Measurements from ENCODE around the gene ADAMTSL5. TPM values are rescaled to one million over a fixed set of nuclear protein-coding genes. Genes with fewer than 3 reads are reported as not detected.

Gene ADAMTSL5
- total and polyA plus RNA-seq, 4 donors = 0.09 to 1.8 (median 1.1) TPM

DNA sequence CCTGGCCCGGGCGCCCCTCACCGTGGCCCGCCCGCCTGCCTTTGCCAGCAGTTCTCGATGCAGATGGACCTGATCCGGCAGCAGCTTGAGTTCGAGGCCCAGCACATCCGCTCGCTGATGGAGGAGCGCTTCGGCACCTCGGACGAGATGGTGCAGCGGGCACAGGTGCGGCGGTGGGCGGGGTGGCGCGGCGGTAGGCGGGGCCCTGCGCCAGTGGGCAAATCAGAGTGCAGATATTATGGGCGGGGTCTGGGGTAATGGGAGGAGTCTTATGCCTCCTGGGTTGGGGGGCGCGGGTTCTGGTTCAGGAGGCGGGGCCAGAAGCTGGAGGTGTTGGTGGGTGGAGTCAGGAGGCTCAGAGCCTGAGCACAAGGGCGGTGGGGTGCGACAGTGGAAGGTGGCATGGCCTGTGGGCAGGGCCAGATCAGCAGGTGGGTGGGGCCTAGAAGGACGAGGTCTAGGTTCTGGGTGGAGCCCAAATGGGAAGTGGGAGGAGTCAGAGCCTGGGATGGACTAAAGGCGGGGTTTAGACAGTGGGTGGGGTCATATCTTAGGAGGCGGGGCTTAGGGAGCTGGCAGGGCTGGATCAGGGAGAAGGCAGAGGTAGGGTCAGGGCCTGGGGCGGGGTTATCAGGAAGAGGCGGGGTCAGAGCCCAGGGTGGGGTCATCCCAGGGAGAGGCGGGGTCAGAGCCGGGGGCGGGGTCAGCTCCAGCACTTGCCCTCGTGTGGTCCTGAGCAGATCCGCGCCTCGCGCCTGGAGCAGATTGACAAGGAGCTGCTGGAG lies 57.3 kb downstream of the ADAMTSL5 start:
- H3K27me3 ChIP-seq (ENCODE audit: control insufficient read depth in 4 of 4, insufficient read depth in 4 of 4, low read length in 3 of 4) = peaks cover 7 to 24% (median 11%) of the 10 kb centered on the region in 4 donors

More for the DNA sequence above, 57.3 kb downstream of the ADAMTSL5 start:
- peaks cover 0 to 23% (median 2%) of the 10 kb centered on the region in 4 donors for H3K4me1 ChIP-seq (ENCODE audit: control insufficient read depth in 4 of 4, insufficient read depth in 4 of 4, low read length in 3 of 4)
- no peak overlapping the region for H3K4me3 ChIP-seq (ENCODE audit: low read depth in 1 of 3, low read length in 3 of 3)
- no peak for TF ChIP-seq SP1 (IDR thresholded peaks at IDR 0.05)
- TF ChIP-seq YY1 (IDR thresholded peaks at IDR 0.05) = no peak
- TF ChIP-seq RAD21 (IDR thresholded peaks at IDR 0.05) = no peak
- TF ChIP-seq, protein P1, sequence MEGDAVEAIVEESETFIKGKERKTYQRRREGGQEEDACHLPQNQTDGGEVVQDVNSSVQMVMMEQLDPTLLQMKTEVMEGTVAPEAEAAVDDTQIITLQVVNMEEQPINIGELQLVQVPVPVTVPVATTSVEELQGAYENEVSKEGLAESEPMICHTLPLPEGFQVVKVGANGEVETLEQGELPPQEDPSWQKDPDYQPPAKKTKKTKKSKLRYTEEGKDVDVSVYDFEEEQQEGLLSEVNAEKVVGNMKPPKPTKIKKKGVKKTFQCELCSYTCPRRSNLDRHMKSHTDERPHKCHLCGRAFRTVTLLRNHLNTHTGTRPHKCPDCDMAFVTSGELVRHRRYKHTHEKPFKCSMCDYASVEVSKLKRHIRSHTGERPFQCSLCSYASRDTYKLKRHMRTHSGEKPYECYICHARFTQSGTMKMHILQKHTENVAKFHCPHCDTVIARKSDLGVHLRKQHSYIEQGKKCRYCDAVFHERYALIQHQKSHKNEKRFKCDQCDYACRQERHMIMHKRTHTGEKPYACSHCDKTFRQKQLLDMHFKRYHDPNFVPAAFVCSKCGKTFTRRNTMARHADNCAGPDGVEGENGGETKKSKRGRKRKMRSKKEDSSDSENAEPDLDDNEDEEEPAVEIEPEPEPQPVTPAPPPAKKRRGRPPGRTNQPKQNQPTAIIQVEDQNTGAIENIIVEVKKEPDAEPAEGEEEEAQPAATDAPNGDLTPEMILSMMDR (IDR thresholded peaks at IDR 0.05; ENCODE audit: low read depth, low read length, missing input control) = no peak
- no peak for TF ChIP-seq HNF4G (IDR thresholded peaks at IDR 0.05)
- no peak for TF ChIP-seq ZBTB33 (IDR thresholded peaks at IDR 0.05)
- TF ChIP-seq RXRA (IDR thresholded peaks at IDR 0.05) = no peak
- no peak for TF ChIP-seq ATF3 (IDR thresholded peaks at IDR 0.05)
- no peak for TF ChIP-seq REST (IDR thresholded peaks at IDR 0.05)
- no peak for TF ChIP-seq FOXA1 (IDR thresholded peaks at IDR 0.05)
- no peak for TF ChIP-seq GABPA (IDR thresholded peaks at IDR 0.05 in 1 of 2, conservative IDR thresholded peaks at IDR 0.05 in 1 of 2)
- TF ChIP-seq MAX (IDR thresholded peaks at IDR 0.05) = no peak
- TF ChIP-seq JUND (IDR thresholded peaks at IDR 0.05) = no peak
- no peak for TF ChIP-seq EGR1 (IDR thresholded peaks at IDR 0.05; ENCODE audit: low read depth in 2 of 2)
- no peak for TF ChIP-seq HNF4A (conservative IDR thresholded peaks at IDR 0.05)
- TF ChIP-seq FOXA2 (IDR thresholded peaks at IDR 0.05) = no peak
- TF ChIP-seq TAF1 (conservative IDR thresholded peaks at IDR 0.05) = no peak
- WGBS = 8% methylated on average over 42 of the region's 42 CpGs
- no peak overlapping the region for H3K9ac ChIP-seq (ENCODE audit: low read depth in 1 of 2, low read length in 2 of 2)
- no peaks in the 10 kb centered on the region for H3K9me3 ChIP-seq (ENCODE audit: control insufficient read depth in 4 of 4, low read length in 3 of 4)
- peak; percentile 76 for DNase-seq (ENCODE audit: low spot score)
- no peak overlapping the region for H3K27ac ChIP-seq (ENCODE audit: low read depth in 1 of 2, low read length in 2 of 2)
- peaks cover 0 to 1% (median 0%) of the 10 kb centered on the region in 4 donors for H3K36me3 ChIP-seq (ENCODE audit: control insufficient read depth in 4 of 4, insufficient read depth in 3 of 4, low read depth in 1 of 4, low read length in 3 of 4)

Other genes with a start within 250 kb of the ADAMTSL5 start
- gene CIRBP, start 243.7 kb downstream of the ADAMTSL5 start, total RNA-seq = 100 to 1,000 TPM in 1 of 2 donors, 10 to 100 TPM in 1; 80.5 to 135 TPM
- 100 to 1,000 TPM in 1 of 2 donors, 10 to 100 TPM in 1; 41.1 to 113 TPM for gene CIRBP, start 243.7 kb downstream of the ADAMTSL5 start, polyA plus RNA-seq
- 10 to 100 TPM; 14.6 to 15.7 TPM for gene FAM174C, start 237.5 kb downstream of the ADAMTSL5 start, total RNA-seq
- gene FAM174C, start 237.5 kb downstream of the ADAMTSL5 start, polyA plus RNA-seq = 10 to 100 TPM; 51.9 to 79.8 TPM
- 1 to 10 TPM in 1 of 2 donors, under 1 TPM in 1; 0.98 to 6.2 TPM for gene EFNA2, start 227.1 kb downstream of the ADAMTSL5 start, total RNA-seq
- 1 to 10 TPM; 2.5 to 9.8 TPM for gene EFNA2, start 227.1 kb downstream of the ADAMTSL5 start, polyA plus RNA-seq
- 10 to 100 TPM; 54.4 to 85.7 TPM for gene NDUFS7, start 129.1 kb downstream of the ADAMTSL5 start, total RNA-seq
- gene NDUFS7, start 129.1 kb downstream of the ADAMTSL5 start, polyA plus RNA-seq = 100 to 1,000 TPM; 170 to 185 TPM
- gene GAMT, start 111.5 kb downstream of the ADAMTSL5 start, total RNA-seq = 100 to 1,000 TPM in 1 of 2 donors, 10 to 100 TPM in 1; 76.2 to 181 TPM
- 100 to 1,000 TPM; 367 to 394 TPM for gene GAMT, start 111.5 kb downstream of the ADAMTSL5 start, polyA plus RNA-seq
- 10 to 100 TPM; 30.0 to 45.0 TPM for gene DAZAP1, start 105.4 kb downstream of the ADAMTSL5 start, total RNA-seq
- 10 to 100 TPM in 1 of 2 donors, 1 to 10 TPM in 1; 5.4 to 29.4 TPM for gene DAZAP1, start 105.4 kb downstream of the ADAMTSL5 start, polyA plus RNA-seq
- gene RPS15, start 74.6 kb downstream of the ADAMTSL5 start, total RNA-seq = 100 to 1,000 TPM; 296 to 408 TPM
- 100 to 1,000 TPM; 420 to 954 TPM for gene RPS15, start 74.6 kb downstream of the ADAMTSL5 start, polyA plus RNA-seq
- under 1 TPM; under 0.01 to 0.05 TPM for gene APC2, start 62.9 kb downstream of the ADAMTSL5 start, total RNA-seq
- gene APC2, start 62.9 kb downstream of the ADAMTSL5 start, polyA plus RNA-seq = under 1 TPM; 0.01 to 0.06 TPM
- 10 to 100 TPM; 17.3 to 19.8 TPM for gene C19orf25, start 33.8 kb downstream of the ADAMTSL5 start, total RNA-seq
- 10 to 100 TPM; 15.1 to 19.8 TPM for gene C19orf25, start 33.8 kb downstream of the ADAMTSL5 start, polyA plus RNA-seq
- 1 to 10 TPM; 2.6 TPM for gene PCSK4, start 22.7 kb downstream of the ADAMTSL5 start, total RNA-seq
- gene PCSK4, start 22.7 kb downstream of the ADAMTSL5 start, polyA plus RNA-seq = 1 to 10 TPM in 1 of 2 donors, under 1 TPM in 1; 0.60 to 1.2 TPM
- 100 to 1,000 TPM in 1 of 2 donors, 10 to 100 TPM in 1; 16.4 to 159 TPM for gene REEP6, start 21.8 kb downstream of the ADAMTSL5 start, total RNA-seq
- 100 to 1,000 TPM; 243 to 449 TPM for gene REEP6, start 21.8 kb downstream of the ADAMTSL5 start, polyA plus RNA-seq
- not detected for gene PLK5, start 11.1 kb upstream of the ADAMTSL5 start, total RNA-seq
- under 1 TPM in 1 of 2 donors, not detected in 1; 0.03 TPM for gene PLK5, start 11.1 kb upstream of the ADAMTSL5 start, polyA plus RNA-seq
- gene MEX3D, start 55.3 kb upstream of the ADAMTSL5 start, total RNA-seq = 1 to 10 TPM; 6.0 to 9.1 TPM
- gene MEX3D, start 55.3 kb upstream of the ADAMTSL5 start, polyA plus RNA-seq = 1 to 10 TPM in 1 of 2 donors, under 1 TPM in 1; 0.92 to 4.4 TPM
- gene MBD3, start 79.8 kb upstream of the ADAMTSL5 start, total RNA-seq = 10 to 100 TPM; 48.4 to 57.6 TPM
- gene MBD3, start 79.8 kb upstream of the ADAMTSL5 start, polyA plus RNA-seq = 10 to 100 TPM; 12.4 to 52.0 TPM
- gene UQCR11, start 92.4 kb upstream of the ADAMTSL5 start, total RNA-seq = 10 to 100 TPM; 23.8 to 37.4 TPM
- 100 to 1,000 TPM; 127 to 862 TPM for gene UQCR11, start 92.4 kb upstream of the ADAMTSL5 start, polyA plus RNA-seq
- 100 to 1,000 TPM in 1 of 2 donors, 10 to 100 TPM in 1; 10.9 to 119 TPM for gene TCF3, start 139.6 kb upstream of the ADAMTSL5 start, total RNA-seq
- gene TCF3, start 139.6 kb upstream of the ADAMTSL5 start, polyA plus RNA-seq = 10 to 100 TPM in 1 of 2 donors, 1 to 10 TPM in 1; 5.2 to 14.6 TPM
- gene ONECUT3, start 240.5 kb upstream of the ADAMTSL5 start, total RNA-seq = not detected
- not detected for gene ONECUT3, start 240.5 kb upstream of the ADAMTSL5 start, polyA plus RNA-seq

Measured in liver (tissue), 9 donors.